ENCODE measurements around the gene FXYD3. TPM values are rescaled to one million over a fixed set of nuclear protein-coding genes. Genes with fewer than 3 reads are reported as not detected.

FXYD3 gene
- total and polyA plus RNA-seq, 2 of the 13 experiments (the other 11 are each of a cell fraction or from before 2014, with no cell fraction given), result 4.9 TPM; not detected in 1

DNA sequence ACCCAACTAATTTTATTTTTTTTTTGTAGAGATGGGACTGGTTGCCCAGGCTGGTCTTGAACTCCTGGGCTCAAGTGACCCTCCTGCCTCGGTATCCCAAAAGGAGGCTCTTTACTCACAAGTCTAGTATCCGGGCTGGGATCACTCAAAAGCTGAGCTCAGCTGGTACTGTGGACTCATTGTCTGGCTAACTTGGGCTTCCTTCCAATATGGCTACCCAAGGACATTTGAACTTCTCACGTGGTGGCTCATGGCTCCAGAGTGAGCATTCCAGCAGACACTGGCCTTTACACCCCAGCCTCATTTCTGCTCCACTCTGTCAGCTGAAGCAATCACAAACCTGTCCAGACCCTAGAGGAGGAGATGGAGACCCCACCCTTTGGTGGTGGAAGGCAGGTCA is 45.2 kb upstream of the FXYD3 start:
- ATAC-seq (no peak), DNase-seq (ENCODE audit: low spot score) (no peak), FAIRE-seq (no peak)
- Histone ChIP-seq H3K36me3 (replicated peaks in 1 of 2; ENCODE audit: control insufficient read depth in 1 of 2, insufficient read depth in 2 of 2, low read length in 2 of 2) (no peaks in the 10 kb centered on the region), H3K4me1 (ENCODE audit: insufficient read depth, low read length) (peaks cover 15% of the 10 kb centered on the region), H3K4me2 (ENCODE audit: low read depth, low read length) (no peak overlapping the region), H4K20me1 (ENCODE audit: insufficient read depth, low read length) (no peaks in the 10 kb centered on the region), H3K27ac (ENCODE audit: extremely low read length, insufficient read depth, low read length) (no peak overlapping the region), H3K4me3 (replicated peaks in 1 of 3; ENCODE audit: insufficient read depth in 1 of 3, low read depth in 2 of 3, low read length in 3 of 3) (no peak overlapping the region), H3K9me3 (ENCODE audit: low read length) (peaks cover 11% of the 10 kb centered on the region), H3K9ac (ENCODE audit: insufficient read depth, low read depth, low read length) (no peak overlapping the region), H2AFZ (ENCODE audit: low read length) (no peak overlapping the region), H3K79me2 (ENCODE audit: insufficient read depth, low read length) (no peaks in the 10 kb centered on the region), H3K27me3 (ENCODE audit: control insufficient read depth in 1 of 2, insufficient read depth in 2 of 2, low read length in 2 of 2) (peaks cover 5 to 23% of the 10 kb centered on the region in 2 experiments)
- CTCF ChIA-PET (ENCODE audit: low intra/inter-chr PET ratio, low total read pairs), result no interaction called here
- POLR2A ChIA-PET, result no interaction called here
- WGBS (ENCODE audit: low lambda C conversion rate), result 28% methylated on average over 3 of the region's 3 CpGs
- intact Hi-C loops (cut with micrococcal nuclease; ENCODE audit: unreplicated experiment) (no loop called here), in situ Hi-C loops (cut with HindIII; ENCODE audit: extremely low pct_ligation_motif_present, low pct_unique_long_range_greater_than_20kb) (no loop called here)
- TF ChIP-seq, protein P1, sequence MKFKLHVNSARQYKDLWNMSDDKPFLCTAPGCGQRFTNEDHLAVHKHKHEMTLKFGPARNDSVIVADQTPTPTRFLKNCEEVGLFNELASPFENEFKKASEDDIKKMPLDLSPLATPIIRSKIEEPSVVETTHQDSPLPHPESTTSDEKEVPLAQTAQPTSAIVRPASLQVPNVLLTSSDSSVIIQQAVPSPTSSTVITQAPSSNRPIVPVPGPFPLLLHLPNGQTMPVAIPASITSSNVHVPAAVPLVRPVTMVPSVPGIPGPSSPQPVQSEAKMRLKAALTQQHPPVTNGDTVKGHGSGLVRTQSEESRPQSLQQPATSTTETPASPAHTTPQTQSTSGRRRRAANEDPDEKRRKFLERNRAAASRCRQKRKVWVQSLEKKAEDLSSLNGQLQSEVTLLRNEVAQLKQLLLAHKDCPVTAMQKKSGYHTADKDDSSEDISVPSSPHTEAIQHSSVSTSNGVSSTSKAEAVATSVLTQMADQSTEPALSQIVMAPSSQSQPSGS (CRISPR knock-in tag; IDR thresholded peaks at IDR 0.05), result no peak
- no peak for TF ChIP-seq PHF8 (CRISPR knock-in tag; IDR thresholded peaks at IDR 0.05)
- no peak for TF ChIP-seq ZBTB3 (CRISPR knock-in tag; IDR thresholded peaks at IDR 0.05; ENCODE audit: borderline replicate concordance, low read depth)
- TF ChIP-seq NFIC (IDR thresholded peaks at IDR 0.05; ENCODE audit: low read length), result no peak
- TF ChIP-seq ZNF619 (CRISPR knock-in tag; IDR thresholded peaks at IDR 0.05), result no peak
- no peak for TF ChIP-seq TBP (CRISPR knock-in tag; IDR thresholded peaks at IDR 0.05)
- TF ChIP-seq MED1 (CRISPR knock-in tag; IDR thresholded peaks at IDR 0.05), result no peak
- TF ChIP-seq IKZF1 (IDR thresholded peaks at IDR 0.05), result no peak
- BruUV-seq (replicated peaks), result no TSS peak

DNA sequence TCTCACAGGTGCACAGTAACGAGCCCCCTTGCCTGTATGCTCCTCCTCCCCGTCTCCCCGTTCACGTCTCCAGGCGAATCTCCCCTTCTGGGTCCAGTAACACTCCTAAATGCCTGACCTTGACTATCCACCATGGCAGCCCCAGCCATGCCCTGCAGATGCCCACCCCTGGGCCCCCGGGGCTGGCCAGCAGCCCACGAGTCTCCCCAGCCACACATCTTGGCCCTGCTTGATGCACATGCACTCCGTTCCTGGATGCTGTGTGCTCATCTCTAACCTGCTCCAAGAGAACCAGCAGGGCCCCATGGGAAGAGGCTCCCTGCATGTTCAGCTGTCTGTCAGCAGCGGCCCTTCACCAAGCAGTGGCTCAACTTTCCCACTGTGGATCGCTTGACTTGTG is 42.1 kb upstream of the FXYD3 start:
- no peak overlapping the region for H3K4me2 ChIP-seq (ENCODE audit: low read depth, low read length)
- FAIRE-seq, result no peak
- ChIA-PET POLR2A (no interaction called here), CTCF (ENCODE audit: low intra/inter-chr PET ratio, low total read pairs) (no interaction called here)
- no peak overlapping the region for H3K4me3 ChIP-seq (replicated peaks in 1 of 3; ENCODE audit: insufficient read depth in 1 of 3, low read depth in 2 of 3, low read length in 3 of 3)
- DNase-seq (ENCODE audit: low spot score), result no peak
- WGBS (ENCODE audit: low lambda C conversion rate), result 69% methylated on average over 6 of the region's 10 CpGs
- no peak overlapping the region for H3K27ac ChIP-seq (ENCODE audit: extremely low read length, insufficient read depth, low read length)
- H3K27me3 ChIP-seq (ENCODE audit: control insufficient read depth in 1 of 2, insufficient read depth in 2 of 2, low read length in 2 of 2), result peaks cover 14 to 43% of the 10 kb centered on the region in 2 experiments
- intact Hi-C loops (cut with micrococcal nuclease; ENCODE audit: unreplicated experiment) (no loop called here), in situ Hi-C loops (cut with HindIII; ENCODE audit: extremely low pct_ligation_motif_present, low pct_unique_long_range_greater_than_20kb) (no loop called here)
- no peak overlapping the region for H3K9ac ChIP-seq (ENCODE audit: insufficient read depth, low read depth, low read length)
- H3K9me3 ChIP-seq (ENCODE audit: low read length), result peaks cover 11% of the 10 kb centered on the region
- no peaks in the 10 kb centered on the region for H3K79me2 ChIP-seq (ENCODE audit: insufficient read depth, low read length)
- no peak overlapping the region for H2AFZ ChIP-seq (ENCODE audit: low read length)
- no TSS peak for BruUV-seq (replicated peaks)
- H3K4me1 ChIP-seq (ENCODE audit: insufficient read depth, low read length), result peaks cover 3% of the 10 kb centered on the region
- no peaks in the 10 kb centered on the region for H3K36me3 ChIP-seq (replicated peaks in 1 of 2; ENCODE audit: control insufficient read depth in 1 of 2, insufficient read depth in 2 of 2, low read length in 2 of 2)
- no peak; the same call in 2 of the 3 replicates for ATAC-seq
- no peaks in the 10 kb centered on the region for H4K20me1 ChIP-seq (ENCODE audit: insufficient read depth, low read length)
- TF ChIP-seq ZNF3 (CRISPR knock-in tag; IDR thresholded peaks at IDR 0.05) (no peak), MEIS2 (CRISPR knock-in tag; IDR thresholded peaks at IDR 0.05) (no peak), ZNF619 (CRISPR knock-in tag; IDR thresholded peaks at IDR 0.05) (no peak), MTA1 (CRISPR knock-in tag; IDR thresholded peaks at IDR 0.05; ENCODE audit: borderline replicate concordance) (no peak), ZNF614 (CRISPR knock-in tag; IDR thresholded peaks at IDR 0.05; ENCODE audit: borderline replicate concordance) (no peak), NCOA5 (CRISPR knock-in tag; IDR thresholded peaks at IDR 0.05) (no peak), ZNF44 (CRISPR knock-in tag; IDR thresholded peaks at IDR 0.05) (no peak), ZNF230 (CRISPR knock-in tag; IDR thresholded peaks at IDR 0.05) (no peak), LCORL (IDR thresholded peaks at IDR 0.05) (no peak), LCORL (CRISPR knock-in tag; IDR thresholded peaks at IDR 0.05) (no peak), ZFP36L2 (CRISPR knock-in tag; IDR thresholded peaks at IDR 0.05) (no peak)
- TF ChIP-seq, protein P2, sequence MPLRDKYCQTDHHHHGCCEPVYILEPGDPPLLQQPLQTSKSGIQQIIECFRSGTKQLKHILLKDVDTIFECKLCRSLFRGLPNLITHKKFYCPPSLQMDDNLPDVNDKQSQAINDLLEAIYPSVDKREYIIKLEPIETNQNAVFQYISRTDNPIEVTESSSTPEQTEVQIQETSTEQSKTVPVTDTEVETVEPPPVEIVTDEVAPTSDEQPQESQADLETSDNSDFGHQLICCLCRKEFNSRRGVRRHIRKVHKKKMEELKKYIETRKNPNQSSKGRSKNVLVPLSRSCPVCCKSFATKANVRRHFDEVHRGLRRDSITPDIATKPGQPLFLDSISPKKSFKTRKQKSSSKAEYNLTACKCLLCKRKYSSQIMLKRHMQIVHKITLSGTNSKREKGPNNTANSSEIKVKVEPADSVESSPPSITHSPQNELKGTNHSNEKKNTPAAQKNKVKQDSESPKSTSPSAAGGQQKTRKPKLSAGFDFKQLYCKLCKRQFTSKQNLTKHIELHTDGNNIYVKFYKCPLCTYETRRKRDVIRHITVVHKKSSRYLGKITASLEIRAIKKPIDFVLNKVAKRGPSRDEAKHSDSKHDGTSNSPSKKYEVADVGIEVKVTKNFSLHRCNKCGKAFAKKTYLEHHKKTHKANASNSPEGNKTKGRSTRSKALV (CRISPR knock-in tag; IDR thresholded peaks at IDR 0.05), result no peak
